ENCODE data around the gene ACP3.

ACP3 gene

GRCh38 chr3:132378846-132379245, 61.6 kb downstream of the ACP3 start:
- TF ChIP-seq CTCF (IDR thresholded peaks at IDR 0.05), result no peak

GRCh38 chr3:132380920-132381319, 63.7 kb downstream of the ACP3 start:
- TF ChIP-seq CTCF (IDR thresholded peaks at IDR 0.05), result no peak

- no peak for TF ChIP-seq CTCF (IDR thresholded peaks at IDR 0.05)
These were observed 64.2 kb downstream of the ACP3 start for GRCh38 chr3:132381348-132381944.

- no peak for TF ChIP-seq CTCF (IDR thresholded peaks at IDR 0.05)
These were observed 65.1 kb downstream of the ACP3 start for GRCh38 chr3:132382267-132382666.

- TF ChIP-seq CTCF (IDR thresholded peaks at IDR 0.05), result no peak
These were observed 65.5 kb downstream of the ACP3 start for GRCh38 chr3:132382688-132383194.

- TF ChIP-seq CTCF (IDR thresholded peaks at IDR 0.05), result no peak
These were observed 69.1 kb downstream of the ACP3 start for GRCh38 chr3:132386259-132386658.

- TF ChIP-seq CTCF (IDR thresholded peaks at IDR 0.05), result no peak
These were observed 77.1 kb downstream of the ACP3 start for GRCh38 chr3:132394320-132394719.

- TF ChIP-seq CTCF (IDR thresholded peaks at IDR 0.05), result no peak
These were observed 77.9 kb downstream of the ACP3 start for GRCh38 chr3:132395126-132395525.
